Cortex of kidney (tissue), 1 donor: ENCODE data around the gene MBP.

Experiments
- DNase-seq: peaks from one replicate; lab custom pipeline; 2025; lab: John Stamatoyannopoulos, UW

MBP gene

DNA sequence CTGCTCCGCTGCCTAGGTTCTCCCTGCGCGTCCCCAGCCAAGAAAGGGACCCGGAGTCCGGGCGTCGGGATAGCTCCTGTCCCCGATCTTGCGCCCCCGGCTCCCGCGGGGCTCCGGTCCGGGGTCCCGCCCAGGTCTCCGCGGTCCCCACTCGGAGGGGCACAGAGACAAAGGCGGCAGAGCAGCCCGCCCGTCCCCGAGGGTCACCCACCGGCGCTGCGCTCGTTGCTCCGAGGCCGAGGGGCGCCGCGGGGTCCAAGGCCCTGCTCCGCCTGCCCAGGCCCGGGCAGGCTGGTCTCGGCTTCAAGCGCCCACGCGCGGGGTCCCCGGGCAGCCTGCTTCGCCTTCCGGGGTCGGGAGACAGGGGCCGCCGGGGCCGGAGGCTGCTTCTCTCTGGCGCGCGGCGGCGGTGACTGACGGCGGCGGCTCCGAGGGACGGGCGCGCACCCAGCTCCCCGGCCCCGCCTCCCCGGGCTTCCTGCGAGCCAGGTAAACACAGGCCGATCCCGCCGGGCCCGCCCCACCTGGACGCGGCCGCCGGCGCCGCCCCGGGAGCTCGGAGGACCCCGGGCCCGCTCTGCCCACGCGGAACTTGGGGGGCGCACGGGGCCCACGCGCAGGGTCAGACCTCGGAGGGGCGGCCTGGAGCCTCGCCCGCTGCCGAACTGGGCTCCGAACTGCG lies at the start of gene MBP:
MBP (minus strand) TSS at position 415 of the 682 bp plus-strand sequence. CDS start 27,522 bp downstream, outside the sequence.
- no peak for DNase-seq

DNA sequence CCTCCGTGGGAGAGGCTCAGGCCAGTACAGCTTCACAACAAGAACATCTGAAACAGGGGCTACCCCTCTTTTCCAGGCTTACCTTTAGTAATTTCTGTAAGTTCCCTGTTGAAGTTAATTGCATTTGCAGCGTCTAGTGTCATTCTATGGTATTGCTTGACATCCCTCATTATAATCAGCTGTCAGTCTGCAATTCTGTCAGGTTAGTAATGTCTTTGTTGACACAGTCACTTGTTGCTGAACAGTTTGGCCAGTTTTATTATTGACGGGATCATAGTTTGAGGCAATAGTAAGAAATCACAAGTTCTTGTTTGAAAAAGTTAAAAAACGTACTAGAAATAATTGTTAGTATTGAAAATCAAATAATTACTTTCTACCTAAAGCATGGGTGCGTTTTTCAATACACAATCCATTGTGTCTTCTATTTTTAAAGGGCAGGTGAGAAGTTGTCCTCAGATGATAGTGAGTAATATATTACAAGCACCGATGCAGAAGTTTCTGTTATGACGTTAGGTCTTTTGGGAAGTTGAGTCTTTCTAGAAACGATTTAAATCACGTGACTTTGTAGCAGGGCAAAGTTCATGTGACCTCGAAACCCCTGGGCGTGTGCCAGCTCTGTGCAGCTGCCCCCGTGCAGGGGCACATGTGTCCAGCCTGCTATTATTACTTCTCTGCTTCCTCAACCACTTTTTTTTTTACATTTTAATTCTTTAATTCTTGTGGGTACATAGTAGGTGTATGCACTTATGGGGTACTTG lies 49.5 kb upstream of the MBP start:
- DNase-seq = no peak

DNA sequence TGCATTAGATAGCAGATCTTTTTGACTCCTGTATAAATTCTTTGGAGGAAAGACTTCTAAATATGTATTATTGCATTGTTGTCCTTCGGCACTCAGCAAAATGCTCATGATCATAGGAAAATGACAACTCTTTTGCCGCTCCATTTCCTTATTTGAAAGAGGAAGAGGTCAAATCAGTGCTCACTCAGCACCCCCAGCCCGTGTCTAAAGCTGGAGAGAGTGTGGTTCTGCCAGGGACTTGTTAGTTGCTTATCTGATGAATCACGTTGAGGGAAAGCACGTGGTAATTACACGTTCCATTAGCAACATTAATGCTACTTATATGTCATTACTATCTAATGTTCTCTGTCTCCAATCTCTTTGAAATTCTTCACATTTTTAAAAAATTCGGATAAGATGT lies 46.0 kb upstream of the MBP start:
- DNase-seq = no peak

DNA sequence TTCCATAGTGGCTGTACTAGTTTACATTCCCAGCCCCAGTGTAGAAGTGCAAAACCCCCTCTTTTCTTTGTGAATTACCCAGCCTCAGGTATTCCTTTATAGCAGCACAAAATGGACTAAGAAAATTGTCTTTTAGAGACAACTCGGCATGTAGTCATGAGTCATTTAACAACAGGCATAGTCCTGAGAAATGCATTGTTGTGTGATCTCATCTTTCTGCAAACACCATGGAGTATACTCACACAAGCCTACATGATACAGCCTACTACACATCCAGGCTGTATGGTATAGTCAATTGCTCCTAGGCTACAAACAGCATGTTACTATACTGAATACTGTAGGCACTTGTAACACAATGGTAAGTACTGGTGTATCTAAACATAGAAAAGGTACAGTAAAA lies 44.4 kb upstream of the MBP start:
- no peak for DNase-seq

DNA sequence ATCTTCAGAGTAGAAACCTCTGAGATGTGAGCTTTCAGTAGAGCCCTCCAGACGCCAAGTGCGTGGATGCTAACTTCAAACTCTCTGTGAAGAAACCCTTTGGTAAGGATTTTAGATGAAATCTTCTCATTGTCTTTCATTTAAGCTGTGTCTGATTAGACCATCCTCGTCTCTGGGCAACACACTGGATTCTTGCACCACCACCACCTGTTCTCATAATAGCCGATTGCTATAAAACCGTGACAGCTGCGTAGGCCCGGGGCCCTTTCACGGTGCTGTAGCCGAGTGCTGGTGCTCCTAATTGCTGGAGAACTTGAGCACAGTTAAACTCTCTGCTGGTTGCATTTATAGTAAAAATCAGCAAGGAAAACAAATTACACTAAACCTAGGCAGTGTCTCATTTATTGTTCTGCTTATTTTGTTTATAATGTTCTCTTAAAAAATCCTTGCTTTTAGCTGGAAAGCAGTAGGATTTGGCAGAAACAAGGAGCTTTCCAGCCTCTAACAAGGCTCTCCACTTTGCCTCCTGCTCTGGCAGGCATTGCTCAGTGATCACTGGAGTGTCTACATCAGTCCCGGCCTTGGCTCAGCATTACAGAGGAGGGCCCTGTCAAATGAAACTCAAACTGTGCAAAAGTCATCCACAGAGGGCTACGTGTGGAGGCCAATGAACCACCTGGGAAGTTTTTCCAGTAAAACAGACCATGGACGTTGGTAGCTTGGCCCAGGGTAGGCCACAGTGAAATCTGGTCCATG lies 40.9 kb upstream of the MBP start:
- DNase-seq = no peak

DNA sequence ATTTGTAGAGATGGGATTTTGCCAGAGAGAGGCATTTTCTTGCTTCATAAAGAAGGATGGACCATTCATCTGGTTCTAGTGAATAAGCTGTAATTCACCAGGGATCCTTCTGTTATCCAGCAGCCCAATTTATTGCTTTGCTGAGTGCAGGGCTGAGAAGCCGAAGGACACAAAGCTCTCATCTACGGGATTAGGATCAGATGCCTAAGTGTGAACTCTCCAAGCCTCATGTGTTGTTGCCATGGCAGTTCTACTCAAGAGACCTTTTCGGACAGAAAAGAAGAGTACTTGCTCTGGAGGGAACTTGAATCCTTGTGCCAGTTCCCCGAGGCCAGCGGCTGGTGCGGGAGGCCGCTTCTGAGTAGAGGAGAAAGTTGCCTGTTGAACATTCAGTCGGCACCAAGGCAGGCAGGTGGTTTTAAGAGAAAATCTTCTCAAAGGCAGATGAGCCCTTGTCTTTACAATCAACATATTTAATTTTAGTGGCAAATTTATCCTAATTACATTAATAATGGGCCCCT lies 38.4 kb upstream of the MBP start:
- no peak for DNase-seq

DNA sequence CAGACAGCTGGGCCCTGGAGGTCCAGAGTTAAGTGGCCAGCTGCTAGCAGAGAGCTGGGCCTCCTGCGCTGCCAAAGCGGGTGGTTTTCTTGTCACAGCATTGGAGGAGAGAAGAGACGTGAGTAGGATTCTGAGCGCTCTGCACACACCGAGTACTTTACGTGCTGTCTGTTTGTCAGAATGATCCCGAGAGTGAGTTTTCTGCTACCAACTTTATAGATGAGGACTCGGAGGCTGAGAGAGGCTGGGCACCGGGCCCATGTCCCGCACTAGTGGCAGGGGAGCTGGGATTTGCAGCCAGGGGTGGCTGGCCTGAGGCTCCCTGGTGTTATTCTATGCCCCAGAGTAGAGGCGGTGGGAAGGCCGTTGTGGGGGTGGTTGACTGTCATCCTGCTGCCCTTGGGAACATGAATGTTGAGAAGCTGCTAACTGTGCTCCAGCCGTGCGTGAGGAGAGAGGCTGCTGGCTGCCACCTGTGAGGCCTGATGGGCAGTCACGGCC lies 36.3 kb upstream of the MBP start:
- no peak for DNase-seq

DNA sequence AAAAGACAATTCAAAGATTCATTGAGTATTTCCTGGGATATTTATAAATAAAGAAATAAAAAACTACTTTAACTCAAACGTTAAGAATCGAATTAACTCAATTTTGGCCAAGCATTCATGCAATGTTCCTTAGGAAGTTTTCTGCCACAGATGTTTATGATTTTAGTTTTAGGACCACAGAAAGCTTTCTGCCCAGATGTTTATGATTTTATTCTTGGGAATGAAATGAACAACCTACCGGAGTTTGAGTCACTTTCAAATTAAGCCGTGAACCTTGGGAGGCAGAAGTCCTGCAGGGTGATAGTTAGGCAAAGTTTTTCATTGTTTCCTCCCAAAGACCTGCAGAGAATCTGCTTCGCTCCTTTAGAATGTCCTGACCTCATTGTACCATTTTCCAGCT lies 34.7 kb upstream of the MBP start:
- DNase-seq = no peak

DNA sequence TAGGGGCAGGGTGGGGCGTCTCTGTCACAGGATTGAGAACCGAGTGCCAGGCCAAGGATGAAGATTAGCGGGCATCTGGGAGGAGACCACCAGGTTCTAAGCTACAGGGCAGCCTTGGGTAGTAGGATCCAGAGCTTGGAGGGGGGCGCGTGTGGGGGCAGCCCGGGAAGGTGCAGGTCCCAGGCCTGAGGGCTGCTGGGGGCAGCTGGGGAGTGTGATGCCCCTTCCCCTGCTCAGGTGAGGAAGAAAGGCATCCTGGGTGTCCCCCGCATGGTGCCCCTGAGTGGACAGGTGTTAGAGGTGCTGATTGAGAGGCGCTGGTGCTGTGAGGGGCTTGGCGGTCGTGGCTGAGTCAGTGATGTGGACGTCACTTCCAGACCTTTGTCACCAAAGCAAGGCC lies 33.9 kb upstream of the MBP start:
- no peak for DNase-seq

DNA sequence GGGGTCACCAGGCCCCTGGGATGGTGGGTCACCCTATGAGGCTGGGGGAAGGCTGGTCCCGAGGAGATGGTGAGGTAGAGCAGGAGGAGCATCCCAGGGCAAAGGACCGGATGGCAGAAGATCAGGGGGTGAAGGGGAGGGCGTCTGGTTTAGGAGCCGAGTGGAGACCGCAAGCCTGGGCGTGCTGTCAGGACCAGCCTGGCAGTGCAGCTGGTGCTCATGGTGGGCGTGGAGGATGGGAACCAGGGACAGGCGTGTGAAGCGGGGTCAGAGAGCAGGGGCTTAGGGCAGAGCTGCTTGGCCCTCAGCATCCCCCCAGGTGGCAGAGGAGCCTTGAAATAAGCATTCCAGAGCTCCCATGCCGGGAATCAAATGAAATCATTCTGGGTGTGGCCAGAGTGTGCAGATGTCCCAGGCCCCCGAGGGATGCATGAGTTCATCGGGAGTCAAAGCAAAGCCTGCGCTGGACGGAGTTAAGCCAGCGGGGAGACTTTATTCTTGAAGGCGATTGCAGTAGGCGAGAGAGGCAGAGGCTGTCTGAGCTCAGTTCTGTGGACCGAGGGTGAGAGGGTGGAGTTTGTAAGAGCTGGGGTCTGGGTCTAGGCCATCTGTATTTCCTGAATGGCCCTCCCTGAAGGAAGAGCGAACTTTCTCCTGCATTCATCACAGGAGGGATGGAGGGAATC lies 33.1 kb upstream of the MBP start:
- no peak for DNase-seq

DNA sequence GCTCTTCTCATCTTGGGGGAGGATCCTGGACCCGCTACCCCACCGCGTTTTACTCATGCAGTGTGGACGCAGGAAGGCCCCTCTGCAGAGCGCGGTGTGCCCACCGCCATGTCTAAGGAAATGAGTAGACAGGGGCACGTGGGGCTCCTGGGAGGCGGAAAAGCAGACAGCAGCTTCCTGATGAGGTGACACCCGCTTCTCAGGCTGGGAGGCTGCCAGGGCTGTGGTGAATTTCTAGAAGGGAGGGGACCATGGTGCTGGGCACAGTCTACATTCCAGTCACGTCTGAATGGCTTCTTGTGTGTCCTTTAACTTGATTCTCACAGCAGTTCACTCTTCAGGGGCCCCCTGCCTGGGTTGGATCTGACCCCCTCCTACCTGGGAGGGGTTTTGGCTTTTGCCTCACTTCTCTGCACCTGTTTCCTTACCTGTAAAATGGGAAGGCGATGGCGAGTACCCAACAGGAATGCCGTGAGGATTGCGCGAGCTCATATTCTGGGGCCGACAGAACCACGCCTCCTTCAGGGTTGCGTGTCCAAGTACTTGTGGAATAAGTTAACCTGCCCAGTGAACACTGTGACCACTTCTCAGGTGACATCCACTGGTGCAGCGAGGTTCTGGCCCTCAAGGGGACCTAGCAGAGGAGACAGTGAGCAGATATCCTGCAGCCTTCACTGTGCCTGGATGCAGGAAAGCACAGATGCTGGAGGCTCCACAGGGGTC lies 32.3 kb upstream of the MBP start:
- no peak for DNase-seq

DNA sequence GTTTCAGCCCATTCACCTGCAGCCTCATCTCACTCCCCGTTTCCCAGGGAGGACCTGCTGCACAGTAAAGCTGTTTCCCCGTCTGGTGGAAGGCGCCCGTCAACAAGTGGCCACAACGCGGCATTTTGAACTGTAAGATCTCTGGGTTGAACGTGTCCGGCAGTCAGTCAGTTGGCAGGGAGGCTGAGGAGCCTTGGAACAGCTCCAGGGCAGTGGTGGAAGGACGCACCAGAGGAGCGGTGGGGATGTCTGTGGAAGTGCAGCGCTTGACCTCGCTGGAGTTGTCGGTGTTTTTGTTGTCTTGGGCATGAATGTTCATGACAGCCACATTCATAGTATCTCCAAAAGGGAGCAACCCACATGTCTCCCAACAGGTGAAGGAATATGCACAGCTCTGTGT lies 31.4 kb upstream of the MBP start:
- no peak for DNase-seq

DNA sequence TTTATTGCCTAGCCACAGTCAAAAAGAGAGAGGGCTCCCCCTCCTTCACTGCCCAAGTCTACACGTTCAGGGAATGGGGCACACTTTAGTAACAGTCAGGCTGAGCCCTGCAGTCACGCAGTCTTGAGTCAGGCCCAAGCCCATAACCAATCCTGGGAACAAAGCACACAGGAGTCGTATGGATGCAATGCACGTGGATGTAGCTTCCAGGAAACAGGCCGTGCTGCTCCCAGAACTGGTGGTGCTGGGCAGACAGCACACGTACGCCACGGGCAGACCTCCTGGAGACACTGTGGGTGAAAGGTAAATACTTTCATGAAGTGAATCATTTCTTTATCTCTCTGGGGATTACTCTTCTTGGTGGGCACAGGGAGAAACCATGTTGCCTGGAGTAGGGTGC lies 30.0 kb upstream of the MBP start:
- no peak for DNase-seq

DNA sequence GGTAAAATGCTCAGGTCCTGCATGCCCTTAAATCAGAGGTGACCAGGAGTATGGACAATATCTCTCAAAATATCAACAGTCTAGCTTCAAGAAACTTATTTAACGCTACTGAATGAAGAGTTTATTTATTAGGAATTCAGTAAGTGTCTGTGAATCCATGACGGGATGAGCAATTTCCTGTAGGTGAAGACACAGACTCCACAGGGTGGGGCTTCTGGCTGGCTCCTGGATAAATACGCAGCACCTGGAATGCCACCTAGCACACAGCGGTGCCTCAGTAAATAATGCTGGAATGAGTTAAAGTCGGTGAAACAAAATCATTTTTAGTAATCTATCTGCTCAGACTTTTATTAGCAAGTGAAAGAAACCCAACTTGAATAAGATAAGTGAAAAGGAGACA lies 29.4 kb upstream of the MBP start:
- no peak for DNase-seq

DNA sequence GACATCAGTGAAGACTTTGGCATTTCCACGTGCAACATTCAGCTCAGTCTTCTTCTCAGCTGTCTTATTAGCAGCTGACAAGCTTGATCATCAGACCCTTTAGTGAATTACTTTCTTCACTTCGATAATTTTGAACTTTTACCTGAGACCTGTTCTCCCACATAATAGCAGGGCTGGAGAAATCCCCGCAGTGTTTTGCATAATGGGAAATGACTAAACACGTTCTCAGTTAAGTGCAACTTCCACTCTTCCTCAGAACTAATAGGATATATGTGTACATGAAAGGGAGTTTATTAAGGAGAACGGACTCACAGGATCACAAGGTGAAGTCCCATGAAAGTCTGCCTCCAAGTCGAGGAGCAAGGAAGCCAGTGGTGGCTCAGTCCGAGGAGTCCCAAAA lies 28.8 kb upstream of the MBP start:
- no peak for DNase-seq

DNA sequence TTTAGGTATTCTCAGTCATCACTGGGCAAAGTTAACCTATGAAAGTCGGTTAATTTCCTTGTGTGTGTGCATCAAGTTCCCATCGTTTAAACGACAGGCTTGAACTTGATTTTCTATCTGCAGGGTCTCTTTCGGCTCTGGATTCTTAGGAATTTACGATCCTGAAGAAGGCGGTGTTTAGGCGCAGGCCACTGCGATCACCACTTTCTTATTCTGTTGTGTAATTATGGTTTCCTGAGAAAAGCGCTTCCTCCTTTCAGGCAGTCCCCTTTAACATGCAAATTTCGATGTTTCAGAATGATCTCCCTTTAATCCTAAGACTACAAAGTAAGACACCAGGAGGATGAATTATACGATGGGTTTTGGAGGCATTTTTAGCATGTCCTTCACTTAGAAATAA lies 27.9 kb upstream of the MBP start:
- DNase-seq = no peak

DNA sequence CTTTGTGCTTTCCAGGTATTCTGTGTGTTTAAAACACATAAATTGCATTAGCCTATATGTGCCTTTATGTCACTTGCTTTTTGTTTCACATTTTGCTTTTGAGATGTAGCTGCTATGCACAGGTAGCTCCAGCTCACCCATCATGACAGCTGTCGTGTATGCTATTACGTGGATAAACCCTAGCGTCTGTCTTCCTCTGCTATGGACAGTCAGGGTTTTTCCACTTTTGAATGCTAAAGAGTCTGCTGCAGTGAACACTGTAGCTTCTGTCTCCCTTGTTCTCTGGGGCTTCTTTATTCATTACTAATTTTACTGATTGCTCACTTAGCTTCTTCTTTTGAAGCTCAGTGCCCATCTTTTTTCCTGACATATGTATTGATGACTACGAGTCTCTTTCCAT lies 24.7 kb upstream of the MBP start:
- no peak for DNase-seq

DNA sequence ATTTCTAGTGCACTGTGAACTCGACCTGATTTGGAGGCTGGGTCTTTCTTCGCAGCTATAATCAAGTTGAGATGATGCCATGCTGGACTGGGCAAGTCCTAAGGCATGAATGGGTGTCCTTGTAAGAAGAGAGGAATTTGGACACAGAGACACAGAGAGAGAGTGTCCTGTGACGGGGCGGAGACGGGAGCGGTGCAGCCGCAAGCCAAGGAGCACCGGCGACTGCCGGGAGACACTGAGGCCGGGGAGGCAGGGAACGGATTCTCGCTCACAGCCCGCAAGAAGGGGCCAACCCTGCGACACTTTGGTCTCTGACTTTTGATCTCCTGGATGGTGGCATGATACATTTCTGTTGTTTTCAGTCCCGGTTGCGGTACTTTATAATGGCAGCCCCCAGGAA lies 22.4 kb upstream of the MBP start:
- DNase-seq = no peak

DNA sequence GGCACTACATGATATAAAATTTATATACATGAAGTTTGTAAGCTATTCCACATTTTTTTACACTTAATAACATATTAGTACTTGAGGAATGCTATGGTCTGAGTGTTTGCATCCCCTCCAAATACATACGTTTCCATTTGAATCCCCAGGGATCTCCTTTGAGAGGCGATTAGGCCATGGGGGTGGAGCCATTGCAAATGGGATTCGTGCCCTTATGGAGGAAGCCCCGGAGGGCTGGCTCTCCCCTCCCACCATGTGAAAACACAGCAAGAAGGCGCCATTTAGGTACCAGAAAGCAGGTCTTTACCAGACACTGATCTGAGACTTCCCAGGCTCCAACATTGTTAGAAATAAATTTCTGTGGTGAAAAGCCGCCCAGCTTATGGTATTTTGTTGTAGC lies 20.8 kb upstream of the MBP start:
- no peak for DNase-seq

DNA sequence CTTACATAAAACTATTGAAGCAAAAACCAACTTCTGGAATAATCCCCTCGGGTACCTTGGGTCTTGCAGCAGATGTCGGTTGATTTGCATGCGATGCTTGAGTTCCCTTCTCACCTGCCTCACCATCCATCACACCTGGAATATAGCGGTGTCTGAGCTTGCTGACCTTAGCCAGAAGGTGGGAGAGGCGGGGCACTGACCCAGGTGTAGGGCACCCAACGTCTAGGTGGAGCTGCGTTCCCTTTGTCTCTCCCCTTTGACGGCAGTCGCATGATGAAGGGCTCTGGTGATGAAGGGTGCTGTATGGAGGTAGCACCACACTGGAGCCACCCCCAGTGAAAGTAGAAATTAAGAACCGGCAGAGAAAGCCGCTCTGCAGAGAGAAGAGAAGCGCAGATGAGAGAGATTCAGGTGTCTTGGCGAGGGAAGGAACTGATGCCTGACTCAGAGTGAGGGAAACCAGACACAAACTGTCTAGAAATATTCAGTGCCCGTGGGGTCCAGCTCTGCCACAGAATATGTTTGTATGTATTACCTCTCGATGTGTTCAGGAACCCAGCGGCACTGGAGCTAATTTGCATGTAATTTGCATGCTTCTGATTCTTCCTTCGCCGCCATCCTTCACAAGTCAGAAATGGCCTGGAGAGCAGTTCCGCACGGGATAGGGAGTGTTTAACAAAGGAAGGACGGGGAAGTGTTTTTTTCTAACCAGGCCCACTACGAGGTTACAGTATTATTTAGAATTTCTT lies 19.4 kb upstream of the MBP start:
- no peak for DNase-seq
